A549 (cell line): Measurements from ENCODE around the gene GSAP.

Experiments used
- CBX2 ChIP-seq: fragments of 200-600 bp; sonication (generic); IDR thresholded peaks from 2 replicates; pipeline ENCODE4 v1.6.1; 2016; ENCODE audit warnings: low read depth, mild to moderate bottlenecking, borderline replicate concordance
- CEBPB ChIP-seq, 2 experiments: fragments of >200 bp in 1 of 2; sonication (Bioruptor Twin) in 1 of 2; formaldehyde crosslinking in 1 of 2; IDR thresholded peaks; 2 replicates each; pipeline ENCODE4 v1.6.1; 2012 to 2016
- CHD2 ChIP-seq: fragments of 150-350 bp; IDR thresholded peaks from 2 replicates; pipeline ENCODE4 v1.6.1; 2014; ENCODE audit warnings: low read length; ENCODE audit not compliant: partially characterized antibody
- CTCF ChIP-seq: fragments of >200 bp; sonication (Bioruptor Twin); formaldehyde crosslinking; IDR thresholded peaks from 3 replicates; pipeline ENCODE4 v1.5.1; 2016
- ELK1 ChIP-seq: fragments of 150-350 bp; IDR thresholded peaks from 2 replicates; pipeline ENCODE4 v1.6.1; 2014; ENCODE audit warnings: low read depth, mild to moderate bottlenecking, low read length
- KDM5A ChIP-seq: fragments of 200-600 bp; sonication (generic); IDR thresholded peaks from 2 replicates; pipeline ENCODE4 v1.6.1; 2016; ENCODE audit warnings: antibody characterized with exemption, mild to moderate bottlenecking
- MAZ ChIP-seq: fragments of 150-350 bp; IDR thresholded peaks from 2 replicates; pipeline ENCODE4 v1.6.1; 2014; ENCODE audit warnings: antibody characterized with exemption, low read depth, low read length, borderline replicate concordance
- PBX3 ChIP-seq: IDR thresholded peaks from 2 replicates; pipeline ENCODE4 v1.6.1; 2012
- RNF2 ChIP-seq: fragments of 200-600 bp; sonication (generic); IDR thresholded peaks from 2 replicates; pipeline ENCODE4 v1.6.1; 2016; ENCODE audit warnings: low read depth, mild to moderate bottlenecking, antibody characterized with exemption, moderate library complexity, borderline replicate concordance

- no peak for TF ChIP-seq MAZ
- TF ChIP-seq ELK1 = no peak
- TF ChIP-seq KDM5A = no peak
- no peak for TF ChIP-seq CEBPB (IDR thresholded peaks at IDR 0.05)
- TF ChIP-seq RNF2 = no peak
- TF ChIP-seq CTCF = no peak
- no peak for TF ChIP-seq PBX3
- no peak for TF ChIP-seq CHD2
- TF ChIP-seq CBX2 = no peak
Measured at GRCh38 chr7:77442636-77443035, 26.5 kb upstream of the GSAP start.
